Suprapubic skin (tissue), 4 donors: ENCODE measurements around the gene ZP4. TPM values are rescaled to one million over a fixed set of nuclear protein-coding genes. Genes with fewer than 3 reads are reported as not detected.

ENCODE experiments used
- DNase-seq, 2 donors: peaks; one replicate each; pipeline ENCODE4 v3.0.0-alpha.2; 2019; ENCODE audit warnings: low spot score in 2 of 2
- H3K27ac ChIP-seq: fragments of 200-600 bp; sonication (generic); one replicate; pipeline ENCODE4 v1.5.1; 2019
- H3K27me3 ChIP-seq: fragments of 200-600 bp; sonication (generic); one replicate; pipeline ENCODE4 v1.5.1; 2019
- H3K36me3 ChIP-seq: fragments of 200-600 bp; sonication (generic); one replicate; pipeline ENCODE4 v1.5.1; 2019
- H3K4me1 ChIP-seq: fragments of 200-600 bp; sonication (generic); one replicate; pipeline ENCODE4 v1.5.1; 2019
- H3K4me3 ChIP-seq: fragments of 200-600 bp; sonication (generic); one replicate; pipeline ENCODE4 v1.5.1; 2019; ENCODE audit warnings: mild to moderate bottlenecking
- H3K9me3 ChIP-seq: fragments of 200-600 bp; sonication (generic); one replicate; pipeline ENCODE4 v1.5.1; 2019
- EP300 ChIP-seq: sonication (generic); formaldehyde crosslinking; IDR thresholded peaks from one replicate; pipeline ENCODE4 v1.6.1; 2017; ENCODE audit warnings: antibody characterized with exemption
- POLR2A ChIP-seq, 2 donors: fragments of 450-650 bp; IDR thresholded peaks; one replicate each; pipeline ENCODE4 v1.6.1; 2017; ENCODE audit warnings: antibody characterized with exemption in 2 of 2, mild to moderate bottlenecking in 2 of 2, moderate library complexity in 2 of 2
- POLR2AphosphoS5 ChIP-seq, 3 donors: sonication (generic); formaldehyde crosslinking; IDR thresholded peaks; one replicate each; pipeline ENCODE4 v1.6.1; 2017; ENCODE audit warnings: antibody characterized with exemption in 3 of 3
- WGBS: methylation state at CpG from one replicate; pipeline ENCODE4 v1.1.5; 2018; 5-methylcytosine and 5-hydroxymethylcytosine counted together
- total RNA-seq, 4 donors: library from RNA; depleted of rRNA; stranded (reverse); fragments of >200 nt; gene quantifications; one replicate each; pipeline ENCODE4 v1.1.0, GENCODE V29; 2016
- TF ChIP-seq, protein P1 (sequence below), 2 donors: fragments of 200-600 bp in 1 of 2; fragments of 450-650 bp in 1 of 2; sonication (generic) in 1 of 2; IDR thresholded peaks; one replicate each; pipeline ENCODE4 v1.5.1; 2016 to 2019; ENCODE audit warnings: antibody characterized with exemption in 2 of 2, mild to moderate bottlenecking in 1 of 2, moderate library complexity in 1 of 2

Gene ZP4
- total RNA-seq, 4 donors from 2014 or later = not detected

DNA sequence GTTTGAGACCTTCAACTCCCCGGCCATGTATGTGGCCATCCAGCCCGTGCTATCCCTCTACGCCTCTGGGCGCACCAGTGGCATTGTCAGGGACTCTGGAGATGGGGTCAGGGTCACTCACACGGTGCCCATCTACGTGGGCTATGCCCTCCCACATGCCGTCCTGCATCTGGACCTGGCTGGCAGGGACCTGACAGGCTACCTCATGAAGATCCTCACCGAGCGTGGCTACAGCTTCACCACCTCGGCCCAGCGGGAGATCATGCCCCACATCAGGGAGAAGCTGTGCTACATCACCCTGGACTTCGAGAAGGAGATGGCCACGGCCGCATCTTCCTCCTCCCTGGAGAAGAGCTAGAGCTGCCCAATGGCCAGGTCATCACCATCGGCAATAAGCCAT, 36.5 kb upstream of the ZP4 start:
- no peaks in the 10 kb centered on the region for H3K4me1 ChIP-seq
- no peaks in the 10 kb centered on the region for H3K27me3 ChIP-seq
- 80% methylated on average over 2 of the region's 15 CpGs for WGBS

DNA sequence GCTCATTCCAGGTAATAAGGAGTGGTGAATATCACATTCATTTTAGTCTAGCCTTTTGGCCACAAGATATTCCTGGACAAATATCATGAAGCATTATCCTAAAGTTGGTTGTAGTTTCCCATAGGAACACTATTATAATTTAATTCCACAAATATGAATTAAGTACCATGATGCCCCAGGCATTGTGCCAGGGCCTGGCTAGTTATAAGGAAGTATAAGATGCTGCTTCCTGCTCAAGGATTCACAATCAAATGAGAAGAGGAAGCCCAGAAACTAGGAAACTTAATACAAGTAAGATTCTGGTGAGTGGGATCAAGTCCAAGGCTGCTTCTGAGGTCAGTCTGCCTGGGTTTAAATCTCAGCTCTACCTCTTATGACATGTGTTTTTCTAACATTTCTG, 30.6 kb upstream of the ZP4 start:
- TF ChIP-seq POLR2AphosphoS5 (IDR thresholded peaks at IDR 0.05) = no peak
- TF ChIP-seq POLR2A (IDR thresholded peaks at IDR 0.05) = no peak
- no peak for TF ChIP-seq EP300
- TF ChIP-seq, protein P1, sequence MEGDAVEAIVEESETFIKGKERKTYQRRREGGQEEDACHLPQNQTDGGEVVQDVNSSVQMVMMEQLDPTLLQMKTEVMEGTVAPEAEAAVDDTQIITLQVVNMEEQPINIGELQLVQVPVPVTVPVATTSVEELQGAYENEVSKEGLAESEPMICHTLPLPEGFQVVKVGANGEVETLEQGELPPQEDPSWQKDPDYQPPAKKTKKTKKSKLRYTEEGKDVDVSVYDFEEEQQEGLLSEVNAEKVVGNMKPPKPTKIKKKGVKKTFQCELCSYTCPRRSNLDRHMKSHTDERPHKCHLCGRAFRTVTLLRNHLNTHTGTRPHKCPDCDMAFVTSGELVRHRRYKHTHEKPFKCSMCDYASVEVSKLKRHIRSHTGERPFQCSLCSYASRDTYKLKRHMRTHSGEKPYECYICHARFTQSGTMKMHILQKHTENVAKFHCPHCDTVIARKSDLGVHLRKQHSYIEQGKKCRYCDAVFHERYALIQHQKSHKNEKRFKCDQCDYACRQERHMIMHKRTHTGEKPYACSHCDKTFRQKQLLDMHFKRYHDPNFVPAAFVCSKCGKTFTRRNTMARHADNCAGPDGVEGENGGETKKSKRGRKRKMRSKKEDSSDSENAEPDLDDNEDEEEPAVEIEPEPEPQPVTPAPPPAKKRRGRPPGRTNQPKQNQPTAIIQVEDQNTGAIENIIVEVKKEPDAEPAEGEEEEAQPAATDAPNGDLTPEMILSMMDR (IDR thresholded peaks at IDR 0.05) = no peak
- Histone ChIP-seq H3K36me3 (no peaks in the 10 kb centered on the region), H3K27me3 (no peaks in the 10 kb centered on the region), H3K9me3 (no peaks in the 10 kb centered on the region), H3K4me3 (no peak overlapping the region), H3K4me1 (no peaks in the 10 kb centered on the region), H3K27ac (no peak overlapping the region)
- no peak for DNase-seq

More for the DNA sequence above, 36.5 kb upstream of the ZP4 start:
- DNase-seq = no peak
- no peak overlapping the region for H3K4me3 ChIP-seq
- no peak for TF ChIP-seq POLR2A (IDR thresholded peaks at IDR 0.05)
- TF ChIP-seq POLR2AphosphoS5 (IDR thresholded peaks at IDR 0.05) = no peak
- no peak for TF ChIP-seq EP300
- TF ChIP-seq, protein P1 (IDR thresholded peaks at IDR 0.05) = no peak
- H3K9me3 ChIP-seq = no peaks in the 10 kb centered on the region
- no peaks in the 10 kb centered on the region for H3K36me3 ChIP-seq
- no peak overlapping the region for H3K27ac ChIP-seq

- no peaks in the 10 kb centered on the region for H3K4me1 ChIP-seq
- H3K27me3 ChIP-seq = no peaks in the 10 kb centered on the region
- no peak for DNase-seq
- no peak overlapping the region for H3K27ac ChIP-seq
- no peaks in the 10 kb centered on the region for H3K9me3 ChIP-seq
- WGBS = 96% methylated on average over 2 of the region's 2 CpGs
- H3K4me3 ChIP-seq = no peak overlapping the region
- TF ChIP-seq POLR2A (IDR thresholded peaks at IDR 0.05) (no peak), EP300 (no peak), POLR2AphosphoS5 (IDR thresholded peaks at IDR 0.05) (no peak)
- TF ChIP-seq, protein P1 (IDR thresholded peaks at IDR 0.05) = no peak
- no peaks in the 10 kb centered on the region for H3K36me3 ChIP-seq
Measured at GRCh38 chr1:237913345-237913744, 22.6 kb upstream of the ZP4 start.

GRCh38 chr1:237911911-237912310, 21.2 kb upstream of the ZP4 start:
- no peaks in the 10 kb centered on the region for H3K27me3 ChIP-seq
- no peak for DNase-seq
- H3K4me3 ChIP-seq = no peak overlapping the region
- no peak overlapping the region for H3K27ac ChIP-seq
- no peaks in the 10 kb centered on the region for H3K36me3 ChIP-seq
- no peaks in the 10 kb centered on the region for H3K4me1 ChIP-seq
- TF ChIP-seq POLR2A (IDR thresholded peaks at IDR 0.05) (no peak), POLR2AphosphoS5 (IDR thresholded peaks at IDR 0.05) (no peak), EP300 (no peak)
- TF ChIP-seq, protein P1 (IDR thresholded peaks at IDR 0.05) = no peak
- no peaks in the 10 kb centered on the region for H3K9me3 ChIP-seq

DNA sequence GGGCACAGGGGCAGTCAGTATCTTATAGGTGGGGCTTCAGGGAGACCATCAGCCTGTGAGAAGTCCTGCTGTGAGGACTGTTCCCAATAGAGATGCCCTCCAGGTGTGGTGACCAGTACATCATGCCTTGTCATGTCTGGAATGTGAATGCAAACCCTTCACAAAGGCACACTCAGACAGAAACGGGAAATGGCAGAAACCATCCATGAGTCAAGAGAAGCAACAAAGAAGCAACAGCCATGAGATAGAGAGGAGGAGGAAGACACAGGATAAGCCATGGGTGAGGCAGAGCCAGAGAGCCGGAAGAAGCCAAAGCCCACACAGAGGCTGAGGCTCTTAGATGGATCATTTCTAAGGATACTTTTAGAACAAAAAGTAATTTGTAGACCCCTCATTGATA, 20.1 kb upstream of the ZP4 start:
- 89% methylated on average over 2 of the region's 2 CpGs for WGBS
- Histone ChIP-seq H3K27ac (no peak overlapping the region), H3K4me3 (no peak overlapping the region), H3K9me3 (no peaks in the 10 kb centered on the region), H3K27me3 (no peaks in the 10 kb centered on the region), H3K36me3 (no peaks in the 10 kb centered on the region), H3K4me1 (no peaks in the 10 kb centered on the region)
- TF ChIP-seq, protein P1 (IDR thresholded peaks at IDR 0.05) = no peak
- no peak for TF ChIP-seq EP300
- no peak for TF ChIP-seq POLR2A (IDR thresholded peaks at IDR 0.05)
- no peak for TF ChIP-seq POLR2AphosphoS5 (IDR thresholded peaks at IDR 0.05)
- DNase-seq = no peak
